A673 (cell line): ENCODE measurements around the gene PHF2. TPM values are rescaled to one million over a fixed set of nuclear protein-coding genes. Genes with fewer than 3 reads are reported as not detected.

Experiments
- BruUV-seq: library from RNA; stranded (reverse); fragments of 400-500 nt; replicated peaks from 2 replicates; lab custom pipeline; 2021; lab: Mats Ljungman, UMichigan
- CTCF ChIA-PET: fragments of 300-600 bp; sonication (Branson Sonifier 250); formaldehyde crosslinking; loops from one replicate; lab custom pipeline; 2022; ENCODE audit warnings: antibody characterized with exemption; lab: Charles Lee
- POLR2A ChIA-PET: fragments of 300-600 bp; sonication (Branson Sonifier 250); formaldehyde crosslinking; loops from one replicate; lab custom pipeline; 2022; ENCODE audit warnings: antibody characterized with exemption; ENCODE audit not compliant: low non-redundant PET; lab: Charles Lee
- DNase-seq: peaks from one replicate; pipeline ENCODE4 v3.0.0-alpha.2; 2015; ENCODE audit warnings: low spot score
- H3K27ac ChIP-seq: fragments of 200-600 bp; sonication (generic); 2 replicates; pipeline ENCODE4 v1.5.1; 2016; ENCODE audit warnings: mixed run types, low read depth, mild to moderate bottlenecking, mixed read lengths, antibody characterized with exemption, low read length; ENCODE audit not compliant: poor library complexity, severe bottlenecking
- H3K27me3 ChIP-seq: fragments of 200-600 bp; sonication (generic); replicated peaks from 2 replicates; pipeline ENCODE4 v1.6.1; 2017; ENCODE audit warnings: mixed run types, low read depth, mild to moderate bottlenecking, mixed read lengths, antibody characterized with exemption, low read length; ENCODE audit not compliant: insufficient read depth, poor library complexity
- H3K36me3 ChIP-seq: fragments of 200-600 bp; sonication (generic); 2 replicates; pipeline ENCODE4 v1.6.1; 2016; ENCODE audit warnings: mixed run types, mild to moderate bottlenecking, mixed read lengths, antibody characterized with exemption, low read length; ENCODE audit not compliant: insufficient read depth, poor library complexity, severe bottlenecking
- H3K4me1 ChIP-seq: fragments of 200-600 bp; sonication (generic); 2 replicates; pipeline ENCODE4 v1.6.1; 2017; ENCODE audit warnings: mixed run types, mild to moderate bottlenecking, mixed read lengths, antibody characterized with exemption, low read length; ENCODE audit not compliant: insufficient read depth, poor library complexity, severe bottlenecking
- H3K4me3 ChIP-seq: fragments of 200-600 bp; sonication (generic); 2 replicates; pipeline ENCODE4 v1.5.1; 2016; ENCODE audit warnings: low read depth, mixed run types, mild to moderate bottlenecking, mixed read lengths, low read length; ENCODE audit not compliant: poor library complexity, severe bottlenecking
- H3K9me3 ChIP-seq: fragments of 200-600 bp; sonication (generic); 2 replicates; pipeline ENCODE4 v1.6.1; 2016; ENCODE audit warnings: mixed run types, low read depth, mild to moderate bottlenecking, mixed read lengths, antibody characterized with exemption, low read length; ENCODE audit not compliant: poor library complexity, severe bottlenecking
- CTCF ChIP-seq: fragments of 300-800, 200-600 bp; sonication (generic); conservative IDR thresholded peaks from 2 replicates; pipeline ENCODE4 v1.5.1; 2017; ENCODE audit warnings: low read depth, mild to moderate bottlenecking, antibody characterized with exemption, low read length, moderate library complexity, mixed read lengths
- EZH2 ChIP-seq: fragments of 200-600 bp; sonication (generic); IDR thresholded peaks from 2 replicates; pipeline ENCODE4 v1.6.1; 2017; ENCODE audit warnings: borderline replicate concordance, low read depth, mild to moderate bottlenecking, mixed read lengths, antibody characterized with exemption, low read length; ENCODE audit not compliant: poor library complexity, severe bottlenecking
- intact Hi-C: fragments of 100-400 bp; cut with micrococcal nuclease; formaldehyde crosslinking; loops from one replicate; pipeline ENCODE4 v1.10.0; 2022; ENCODE audit not compliant: unreplicated experiment
- total RNA-seq: library from RNA; stranded (reverse); gene quantifications from 2 replicates; pipeline ENCODE4 v1.2.3, GENCODE V29; 2021

PHF2 gene
- total RNA-seq, 1 experiment from 2014 or later = 32.7 TPM

DNA sequence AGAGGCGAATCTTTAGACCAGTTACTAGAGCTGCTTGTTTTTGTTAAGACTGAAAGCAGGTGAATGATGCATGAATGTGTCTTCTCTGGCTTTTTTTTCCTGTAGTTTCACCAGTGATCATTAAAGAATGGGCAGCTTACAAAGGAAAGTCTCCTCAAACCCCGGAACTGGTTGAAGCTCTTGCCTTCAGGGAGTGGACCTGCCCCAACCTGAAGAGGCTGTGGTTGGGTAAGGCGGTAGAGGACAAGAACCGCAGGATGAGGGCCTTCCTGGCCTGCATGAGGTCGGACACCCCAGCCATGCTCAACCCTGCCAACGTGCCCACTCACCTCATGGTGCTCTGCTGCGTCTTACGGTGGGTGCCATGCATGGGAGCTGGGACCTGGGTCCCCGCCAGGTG lies 33.3 kb upstream of the PHF2 start:
- H3K36me3 ChIP-seq = peaks cover 6% of the 10 kb centered on the region
- BruUV-seq = no TSS peak
- POLR2A ChIA-PET = no interaction called here
- CTCF ChIA-PET = no interaction called here
- peaks cover 8% of the 10 kb centered on the region for H3K4me1 ChIP-seq
- H3K27ac ChIP-seq = no peak overlapping the region
- no peak for DNase-seq
- H3K4me3 ChIP-seq = no peak overlapping the region
- H3K27me3 ChIP-seq = no peaks in the 10 kb centered on the region
- H3K9me3 ChIP-seq = no peaks in the 10 kb centered on the region
- intact Hi-C loops = no loop called here
- no peak for TF ChIP-seq EZH2
- no peak for TF ChIP-seq CTCF

DNA sequence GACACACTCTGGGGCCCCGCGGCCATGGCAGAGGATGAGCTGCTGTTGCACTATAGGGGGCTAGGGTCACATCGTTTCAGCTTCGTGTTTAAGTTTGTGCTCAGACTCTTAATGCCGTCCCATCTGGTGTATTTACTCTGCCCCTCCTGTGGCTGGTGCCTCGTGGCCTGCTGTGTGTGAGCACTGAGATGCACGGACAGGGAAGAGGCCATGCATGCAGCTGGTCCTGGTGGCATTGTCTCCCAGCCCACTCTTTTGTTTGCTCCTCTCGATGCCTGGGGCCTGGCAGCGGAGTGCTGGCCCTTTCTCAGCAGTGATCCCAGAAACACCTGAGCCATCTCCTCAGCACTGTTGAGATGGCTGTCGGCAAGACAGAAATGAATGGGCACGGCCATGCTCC lies 30.0 kb upstream of the PHF2 start:
- POLR2A ChIA-PET = no interaction called here
- intact Hi-C loops = no loop called here

DNA sequence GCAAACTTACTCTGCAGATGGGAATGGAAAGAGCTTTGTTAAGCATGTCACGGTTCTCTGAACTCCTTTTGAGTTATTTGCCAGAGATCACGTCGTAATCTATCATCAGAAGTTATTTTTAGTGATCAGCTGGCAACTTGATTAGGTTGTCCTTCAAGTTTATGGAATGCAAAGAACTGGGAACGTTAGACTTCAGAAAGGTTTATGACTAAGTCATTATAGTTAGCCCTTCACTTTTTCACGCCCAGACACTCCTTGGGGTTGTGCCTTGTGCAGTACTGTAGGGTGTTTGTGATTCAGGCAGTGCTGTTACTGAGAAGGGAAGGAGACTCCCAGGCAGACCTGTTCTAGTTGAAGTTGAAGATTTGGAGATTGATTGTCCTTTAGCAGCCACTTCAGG lies 26.8 kb upstream of the PHF2 start:
- Histone ChIP-seq H3K9me3 (no peaks in the 10 kb centered on the region), H3K36me3 (peaks cover 25% of the 10 kb centered on the region), H3K4me1 (no peaks in the 10 kb centered on the region), H3K27me3 (no peaks in the 10 kb centered on the region), H3K27ac (no peak overlapping the region), H3K4me3 (no peak overlapping the region)
- CTCF ChIA-PET = no interaction called here
- TF ChIP-seq EZH2 (no peak), CTCF (no peak)
- intact Hi-C loops = no loop called here
- no peak for DNase-seq
- BruUV-seq = no TSS peak
- POLR2A ChIA-PET = no interaction called here

More for the DNA sequence above, 30.0 kb upstream of the PHF2 start:
- no peak overlapping the region for H3K4me3 ChIP-seq
- BruUV-seq = no TSS peak
- no peak for DNase-seq
- no peak overlapping the region for H3K27ac ChIP-seq
- TF ChIP-seq CTCF (no peak), EZH2 (no peak)
- no peaks in the 10 kb centered on the region for H3K9me3 ChIP-seq
- CTCF ChIA-PET = no interaction called here
- H3K27me3 ChIP-seq = no peaks in the 10 kb centered on the region
- peaks cover 8% of the 10 kb centered on the region for H3K4me1 ChIP-seq
- peaks cover 10% of the 10 kb centered on the region for H3K36me3 ChIP-seq
